ENCODE results near the gene DGKB.

The DGKB gene

DNA sequence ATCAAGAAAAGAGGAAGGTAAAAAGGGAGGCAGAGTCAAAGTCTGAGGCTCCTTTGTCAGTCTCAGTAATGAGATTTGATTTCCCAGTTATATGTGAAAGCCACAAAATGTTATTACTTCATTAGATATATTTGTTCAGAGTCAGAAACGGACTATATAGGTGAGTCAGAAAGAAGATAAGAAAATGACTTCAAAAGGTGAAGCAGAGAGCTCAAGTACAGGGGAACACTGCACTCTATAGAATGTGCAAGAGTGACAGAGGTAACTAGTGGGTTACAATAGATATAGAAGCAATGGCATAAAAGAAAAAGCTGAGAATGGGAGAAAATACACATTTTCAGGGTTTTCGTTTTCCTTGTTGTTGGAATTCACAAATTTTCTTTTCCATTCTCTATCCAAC is 43.3 kb downstream of the DGKB start:
- DNase-seq (ENCODE audit: low spot score), result no peak

DNA sequence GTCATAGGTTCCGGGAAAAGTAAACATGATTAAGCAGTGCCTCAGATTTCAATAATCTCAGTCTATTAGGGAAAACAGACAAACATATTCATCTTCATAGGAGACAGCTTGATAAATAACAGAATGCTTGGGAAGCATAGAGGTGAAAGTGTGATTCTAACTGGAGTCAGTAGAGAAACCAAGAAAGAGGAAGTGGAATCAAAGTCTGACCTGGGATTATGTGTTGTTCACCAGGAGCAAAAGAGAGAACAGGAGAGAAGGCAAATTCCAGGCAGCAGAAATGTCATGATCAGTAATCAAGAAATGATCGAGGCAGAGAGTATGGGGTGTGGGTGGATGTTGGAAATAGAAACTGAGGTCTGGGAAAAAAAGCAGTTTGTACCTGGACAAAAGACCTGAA is 43.7 kb downstream of the DGKB start:
- DNase-seq (ENCODE audit: low spot score), result no peak

DNA sequence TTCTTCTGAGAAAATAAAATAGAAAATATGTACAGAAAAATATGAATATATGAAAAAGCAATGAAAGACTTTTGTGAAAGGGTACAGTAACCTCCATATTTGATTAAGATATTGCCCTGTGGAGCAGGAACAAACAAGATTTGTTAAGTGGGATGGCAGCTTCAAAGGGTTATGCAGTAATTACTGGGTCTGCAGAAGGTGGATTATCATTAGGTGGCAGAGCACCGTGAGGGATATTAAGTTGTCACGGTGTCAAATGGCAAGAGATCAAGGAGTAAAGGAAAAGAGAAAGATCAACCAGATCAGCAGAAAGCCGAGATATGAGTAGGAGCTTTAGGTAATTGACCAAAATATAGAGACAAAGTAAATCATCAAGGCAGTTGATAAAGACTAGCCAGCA is 44.1 kb downstream of the DGKB start:
- no peak for DNase-seq (ENCODE audit: low spot score)

DNA sequence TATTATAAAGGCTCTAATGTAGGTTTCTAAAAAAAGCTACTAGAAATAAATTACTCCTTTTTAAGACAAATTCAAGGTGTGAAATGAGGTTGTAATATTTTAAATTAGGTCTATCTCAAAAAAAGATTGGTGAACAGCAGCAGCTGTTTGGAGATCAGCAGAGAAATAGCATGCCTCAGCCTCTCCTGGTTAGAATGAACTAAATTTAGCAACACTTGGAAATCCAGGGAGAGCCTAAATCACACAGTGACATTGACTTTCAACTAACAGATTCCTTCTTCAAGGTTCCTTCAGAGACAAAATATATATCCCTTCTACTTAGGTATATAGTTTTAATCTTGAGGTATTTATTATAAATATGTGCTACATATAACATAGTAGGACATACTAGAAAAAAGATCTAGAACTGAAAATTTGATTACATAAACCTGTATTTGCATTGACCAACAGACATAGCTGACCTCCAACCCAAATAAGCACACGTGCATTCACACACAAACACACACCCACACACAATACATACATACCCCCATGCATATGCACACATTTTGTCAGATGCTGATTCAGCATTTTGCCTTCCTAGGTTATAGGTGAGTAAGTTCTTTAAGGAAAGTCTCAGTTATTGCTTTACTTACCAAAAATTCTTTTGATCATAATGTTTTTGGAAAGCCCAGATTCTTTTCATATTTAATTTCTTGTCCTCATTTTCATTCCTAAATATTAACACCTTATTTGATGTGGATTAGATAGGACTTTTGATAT is 47.3 kb downstream of the DGKB start:
- DNase-seq (ENCODE audit: low spot score), result no peak

DNA sequence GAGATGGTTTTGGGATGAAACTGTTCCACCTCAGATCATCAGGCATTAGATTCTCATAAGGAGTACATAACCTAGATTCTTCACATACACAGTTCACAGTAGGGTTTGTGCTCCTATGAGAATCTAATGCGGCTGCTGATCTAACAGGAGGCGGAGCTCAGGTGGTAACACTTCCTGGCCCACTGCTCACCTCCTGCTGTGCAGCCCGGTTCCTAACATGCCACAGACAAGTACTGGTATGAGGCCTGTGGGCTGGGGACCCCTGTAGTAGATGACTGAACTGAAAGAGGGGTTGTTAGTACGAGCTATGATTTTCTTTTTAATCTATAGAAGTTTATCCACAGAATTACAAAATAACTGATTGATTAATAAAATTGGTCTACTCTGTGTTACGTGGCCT is 48.1 kb downstream of the DGKB start:
- DNase-seq (ENCODE audit: low spot score), result no peak

DNA sequence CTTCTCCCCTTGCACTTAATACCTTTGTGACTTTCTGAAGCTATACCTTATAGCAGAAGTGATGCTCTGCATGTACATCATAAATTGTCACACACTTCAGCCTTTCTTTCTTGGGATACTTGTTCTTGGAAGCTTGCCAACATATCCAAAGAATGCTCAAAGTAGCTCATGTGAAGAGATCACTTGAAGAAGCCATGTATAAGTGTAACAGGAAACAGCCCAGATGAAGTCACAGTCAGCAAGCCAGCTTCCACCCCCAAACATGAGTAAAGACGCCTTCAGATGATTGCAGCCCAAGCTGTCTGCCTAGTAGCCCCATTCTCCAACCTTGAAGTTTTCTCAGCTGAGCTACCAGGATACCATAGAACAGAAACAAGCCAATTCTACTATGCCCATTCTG is 50.9 kb downstream of the DGKB start:
- peak; percentile 47 for DNase-seq (ENCODE audit: low spot score)

DNA sequence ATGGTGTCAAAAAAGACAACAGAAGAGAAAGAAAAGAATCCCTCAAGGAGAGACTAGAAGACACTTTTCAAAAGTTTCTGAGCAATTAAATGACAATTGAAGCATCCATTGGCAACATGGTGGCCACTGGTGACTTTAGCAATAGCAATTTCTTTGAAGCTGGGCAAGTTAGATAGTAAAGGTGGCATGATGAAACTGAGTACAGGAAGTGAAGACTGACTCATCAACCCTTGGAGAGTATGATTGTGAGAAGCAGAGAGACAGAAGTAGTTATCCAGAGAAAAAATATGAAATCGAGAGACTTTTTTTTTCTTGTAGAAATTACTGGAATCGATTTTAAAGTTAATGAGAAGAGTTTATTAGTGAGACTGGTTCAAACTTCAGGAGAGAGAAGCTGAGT is 52.5 kb downstream of the DGKB start:
- DNase-seq (ENCODE audit: low spot score), result peak; percentile 58

DNA sequence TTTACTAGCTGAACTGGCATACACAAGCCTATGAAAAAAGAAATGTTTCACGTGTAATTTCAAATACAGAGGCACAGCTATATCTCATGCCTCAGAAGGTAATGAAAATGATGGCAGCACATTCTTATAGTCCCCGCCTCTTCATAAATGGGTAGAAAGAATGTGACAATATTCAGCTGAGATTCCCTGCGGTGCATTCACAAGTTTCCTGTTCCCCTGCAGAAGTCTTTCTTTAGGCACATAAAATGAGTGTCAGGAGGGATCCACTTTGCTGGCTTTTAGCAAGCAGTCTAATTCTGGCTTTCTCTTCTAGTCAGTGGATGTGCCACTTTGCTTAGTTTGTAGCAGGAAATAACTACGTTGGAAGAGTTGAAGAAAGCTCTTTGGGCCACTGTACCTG is 56.1 kb downstream of the DGKB start:
- DNase-seq (ENCODE audit: low spot score), result no peak

DNA sequence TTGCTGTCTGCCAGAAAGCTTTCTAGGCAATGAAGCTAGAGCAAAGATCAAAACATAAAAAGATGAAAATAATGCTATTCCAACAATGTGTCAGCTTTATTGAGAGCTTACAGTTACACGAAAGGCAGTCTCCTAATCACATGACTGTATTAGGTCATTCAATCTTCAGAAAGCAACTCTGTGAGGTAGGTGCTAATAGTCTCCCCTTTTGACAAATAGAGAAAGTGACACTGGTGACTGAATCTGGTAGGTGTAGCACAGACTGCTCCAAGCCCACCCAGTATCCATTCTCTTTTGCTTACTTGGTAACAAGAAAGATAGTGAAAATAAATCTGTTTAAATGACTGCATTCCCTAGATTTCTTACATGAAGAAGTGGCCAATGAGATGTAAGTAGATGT is 58.8 kb downstream of the DGKB start:
- DNase-seq (ENCODE audit: low spot score), result no peak

DNA sequence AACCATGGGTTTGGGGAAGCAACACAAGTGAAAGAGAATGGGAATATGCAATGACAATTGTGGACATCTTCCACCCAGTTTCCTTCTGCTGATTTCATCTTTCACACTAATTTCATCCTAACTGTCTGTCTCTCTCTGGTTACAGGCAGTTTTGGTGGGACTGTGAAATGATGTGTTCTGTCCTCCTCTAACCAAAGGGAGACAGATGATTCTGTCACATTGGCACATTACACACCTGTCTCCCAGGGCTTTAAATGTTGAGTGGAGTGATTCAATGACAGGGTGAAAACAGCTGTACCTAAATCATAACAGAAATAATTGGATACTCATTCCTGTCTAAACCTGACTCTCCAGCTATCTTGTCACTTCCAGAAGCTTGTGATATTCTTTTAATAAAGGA is 60.0 kb downstream of the DGKB start:
- no peak for DNase-seq (ENCODE audit: low spot score)

DNA sequence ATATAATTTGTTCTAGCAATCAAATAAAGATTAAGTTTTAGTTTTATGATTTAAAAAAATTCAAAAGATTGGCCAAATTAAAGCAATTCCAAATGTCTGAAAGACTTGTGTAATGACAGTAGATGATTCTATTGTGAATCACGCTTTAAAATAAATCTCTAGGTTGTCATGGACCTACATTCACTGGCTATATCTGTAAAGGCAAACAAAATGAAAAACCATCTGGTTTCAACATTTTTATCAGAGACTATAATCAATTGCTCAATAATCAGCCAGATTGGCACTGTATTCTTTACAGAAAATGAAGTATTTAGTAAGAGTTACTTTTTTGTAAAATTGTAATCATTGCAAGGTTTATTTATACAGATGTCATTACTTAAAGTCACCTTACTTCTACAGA is 60.7 kb downstream of the DGKB start:
- no peak for DNase-seq (ENCODE audit: low spot score)

DNA sequence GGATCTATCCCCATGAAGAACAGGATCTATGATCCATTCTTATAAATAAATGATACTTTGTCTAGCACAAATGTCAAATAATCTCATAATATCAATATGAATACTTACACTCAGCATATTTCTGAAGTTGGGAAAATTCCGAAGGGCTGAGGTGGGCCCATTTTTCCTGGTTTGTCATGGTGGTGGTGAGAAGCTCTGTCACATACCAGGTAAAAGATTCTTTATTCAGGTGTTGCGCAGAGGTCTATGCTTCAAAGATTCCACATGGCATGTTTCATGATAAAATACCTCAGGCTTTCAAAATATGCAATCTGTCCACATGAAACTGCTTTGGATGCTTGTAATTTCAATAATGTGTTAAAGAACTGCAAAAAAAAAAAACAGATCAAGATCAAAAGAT is 61.5 kb downstream of the DGKB start:
- no peak for DNase-seq (ENCODE audit: low spot score)

DNA sequence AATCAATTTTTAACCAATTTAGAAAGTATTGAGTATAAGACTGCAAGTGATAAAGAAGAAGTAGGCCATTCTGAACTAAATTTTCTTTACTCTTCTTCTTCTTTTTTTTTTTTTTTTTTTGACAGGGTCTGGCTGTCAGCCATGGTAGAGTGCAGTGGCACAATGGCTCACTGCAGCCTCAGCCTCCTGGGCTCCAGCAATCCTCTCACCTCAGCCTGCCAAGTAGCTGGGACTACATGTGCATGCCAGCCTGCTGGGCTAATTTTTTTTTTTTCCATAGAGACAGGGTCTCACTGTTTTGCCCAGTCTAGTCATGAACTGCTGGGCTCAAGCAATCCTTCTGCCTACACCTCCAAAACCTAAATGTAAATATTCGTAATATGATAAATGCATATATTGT is 63.2 kb downstream of the DGKB start:
- DNase-seq (ENCODE audit: low spot score), result no peak

DNA sequence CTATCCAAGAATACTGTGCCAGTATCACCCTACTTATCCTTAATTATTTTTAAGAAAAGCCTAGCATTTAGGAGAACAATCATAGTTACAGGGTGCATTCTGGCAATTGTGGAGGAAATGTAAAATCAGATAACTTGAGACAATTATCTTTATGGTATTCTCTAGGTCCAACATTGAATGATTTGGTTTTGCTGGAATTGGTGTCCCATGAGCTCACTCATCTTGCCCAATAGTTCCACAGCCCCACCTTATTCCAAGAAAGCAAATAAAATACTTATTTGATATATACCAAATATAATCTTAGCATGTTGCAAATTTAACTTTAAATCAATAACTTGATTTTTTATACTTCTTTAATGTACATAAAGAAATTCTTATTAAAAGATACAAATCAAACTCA is 65.3 kb downstream of the DGKB start:
- DNase-seq (ENCODE audit: low spot score), result no peak

DNA sequence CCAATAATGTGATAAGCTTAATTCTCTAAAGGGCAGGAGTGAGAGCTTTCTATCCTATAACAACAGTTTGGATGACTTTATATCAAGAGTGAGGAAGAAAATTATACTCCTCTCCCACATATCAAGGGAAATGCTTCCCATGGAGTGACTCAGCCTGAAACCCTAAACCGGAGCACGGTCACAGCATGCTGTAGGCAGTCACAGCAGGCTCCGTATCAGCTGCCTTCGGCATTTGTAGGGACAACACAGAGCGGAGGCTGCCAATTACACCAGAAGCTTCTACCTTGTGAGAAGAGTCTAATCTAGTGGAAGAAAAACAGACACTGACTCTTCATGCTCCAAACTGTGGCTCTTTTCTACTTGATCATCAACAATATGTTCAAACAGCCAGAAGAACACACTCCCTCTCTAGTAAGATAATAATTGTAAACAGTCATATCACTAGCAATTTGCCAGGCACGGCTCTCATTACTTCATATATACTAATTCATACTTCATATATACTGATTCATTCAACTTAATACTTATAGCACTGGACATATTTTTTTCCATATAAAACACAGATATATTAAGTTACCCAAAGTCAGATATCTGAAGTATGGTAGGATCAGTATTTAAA is 65.9 kb downstream of the DGKB start:
- DNase-seq (ENCODE audit: low spot score), result peak; percentile 43

DNA sequence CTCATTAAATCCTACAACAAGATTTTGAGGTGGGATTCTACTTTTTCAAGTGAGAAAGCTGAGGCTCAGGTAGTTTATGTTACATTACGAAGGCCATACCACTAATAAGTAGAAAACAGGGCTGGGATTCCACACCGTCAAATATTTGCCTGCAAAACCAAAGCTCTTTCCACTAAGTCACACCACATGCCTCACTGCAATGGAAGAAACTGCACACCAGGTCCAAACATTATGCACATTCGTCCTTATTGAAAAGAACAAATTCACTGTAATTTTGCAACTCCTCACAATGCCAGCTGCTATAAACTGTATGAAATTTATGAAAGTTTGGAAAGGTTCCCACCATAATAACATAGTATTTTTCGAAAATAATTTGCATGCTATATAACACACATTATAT is 66.5 kb downstream of the DGKB start:
- DNase-seq (ENCODE audit: low spot score), result no peak

DNA sequence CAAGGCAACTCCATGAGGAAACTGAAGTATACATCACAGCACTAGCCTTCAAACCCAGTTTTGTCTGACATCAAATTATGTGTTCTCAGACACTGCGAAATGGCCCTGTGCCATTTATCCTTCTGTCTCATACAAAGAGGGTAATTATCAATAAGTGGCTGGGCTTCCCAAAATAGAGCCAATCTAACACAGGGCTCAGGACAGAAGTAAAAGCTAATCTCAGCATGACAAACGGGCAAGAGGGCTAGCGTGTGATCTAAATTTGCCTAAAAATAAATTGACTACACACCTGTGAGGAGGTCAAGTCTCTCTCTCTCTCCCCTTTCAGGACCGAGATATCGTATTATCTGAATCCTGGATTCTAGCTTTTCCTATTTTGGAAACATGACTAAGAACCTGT is 67.2 kb downstream of the DGKB start:
- DNase-seq (ENCODE audit: low spot score), result no peak

DNA sequence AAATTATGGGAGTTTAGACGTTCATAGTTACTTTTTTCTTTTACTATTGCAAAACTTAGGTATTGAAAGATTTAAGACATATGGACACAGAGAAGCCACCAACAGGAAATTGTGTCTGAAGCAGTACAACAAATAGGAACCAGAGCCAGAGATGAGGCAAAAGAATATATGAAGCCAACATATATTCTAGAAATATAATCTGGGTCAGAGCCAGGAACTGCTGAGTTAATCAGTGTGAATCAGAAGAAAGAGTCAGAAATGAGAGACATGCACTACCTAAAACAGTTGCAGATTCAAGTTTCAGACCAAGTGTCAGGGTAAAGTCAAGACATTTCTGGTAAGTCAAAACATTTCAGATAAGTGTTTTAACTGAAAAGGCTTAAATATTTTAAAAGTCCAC is 67.7 kb downstream of the DGKB start:
- DNase-seq (ENCODE audit: low spot score), result no peak

DNA sequence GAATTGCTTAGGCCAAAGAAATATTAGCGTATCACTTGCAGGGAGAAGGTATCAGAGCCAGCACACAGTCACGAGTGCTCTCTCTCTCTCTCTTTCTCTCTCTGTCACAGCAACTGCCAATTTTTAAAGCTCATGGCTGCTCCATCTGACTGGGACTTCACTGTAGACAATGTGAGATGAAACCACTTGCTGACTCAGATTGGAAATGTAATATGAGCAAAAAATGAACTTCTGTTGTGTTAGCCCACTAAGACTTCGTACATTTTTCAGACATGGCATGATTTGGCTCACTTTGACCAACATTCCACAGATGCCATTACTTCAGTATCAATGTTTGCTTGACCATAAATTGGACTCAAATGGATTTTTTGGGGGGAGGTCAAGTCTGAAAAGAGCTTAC is 68.1 kb downstream of the DGKB start:
- no peak for DNase-seq (ENCODE audit: low spot score)

DNA sequence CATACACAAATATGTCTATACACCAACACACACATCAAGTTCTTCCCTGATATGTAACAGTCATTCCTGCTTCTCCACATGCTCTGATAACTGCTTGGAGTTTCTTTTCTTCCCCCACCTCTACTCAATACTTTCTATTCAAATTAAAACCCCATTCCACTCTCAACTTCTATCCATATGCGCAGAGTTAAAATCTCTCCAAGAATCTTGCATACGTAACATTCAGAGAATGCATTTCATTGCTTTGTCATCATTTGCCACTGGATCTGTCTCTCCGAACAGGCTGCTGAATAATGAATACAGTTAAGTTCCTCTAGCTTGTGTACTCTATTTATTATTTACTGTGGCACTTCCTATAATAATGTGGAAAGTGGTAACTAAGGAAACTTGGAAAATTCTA is 68.8 kb downstream of the DGKB start:
- DNase-seq (ENCODE audit: low spot score), result no peak

DNA sequence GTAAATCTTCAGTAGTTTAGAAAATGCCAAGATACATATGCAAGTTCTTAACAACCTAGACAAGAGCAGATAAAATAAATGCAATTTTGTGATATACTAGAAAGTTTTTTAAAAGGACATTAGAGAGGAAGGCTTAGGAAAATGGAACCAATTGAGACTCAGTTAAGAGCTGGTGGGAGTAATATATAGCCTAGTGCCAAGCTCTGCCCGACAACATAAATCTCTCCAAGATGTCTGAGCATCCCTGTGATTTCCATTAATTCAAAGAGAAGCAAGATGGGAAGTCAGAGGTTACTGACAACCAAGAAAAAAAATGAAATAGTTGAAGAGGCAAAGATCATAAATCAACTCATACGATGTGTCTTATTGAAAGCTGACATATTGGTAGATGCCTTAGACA is 74.5 kb downstream of the DGKB start:
- DNase-seq (ENCODE audit: low spot score), result no peak

DNA sequence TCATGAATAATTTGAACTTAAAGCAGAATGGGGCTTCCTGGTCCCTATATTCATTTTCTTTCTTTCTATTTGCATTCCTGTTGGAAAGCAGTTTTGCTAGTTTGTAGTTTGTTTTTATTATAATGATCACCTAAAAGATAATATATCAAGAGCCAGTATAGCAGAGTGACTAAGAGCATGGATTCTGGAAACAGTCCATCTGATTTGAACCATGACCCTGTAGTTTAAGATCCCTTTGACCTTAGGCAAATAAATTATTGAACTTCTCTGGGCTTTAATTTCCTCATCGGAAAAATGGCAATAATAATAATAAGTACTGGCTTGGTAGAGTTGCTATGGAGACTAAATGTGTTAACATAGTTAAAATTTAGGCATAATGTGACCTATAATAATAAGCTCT is 76.1 kb downstream of the DGKB start:
- no peak for DNase-seq (ENCODE audit: low spot score)

DNA sequence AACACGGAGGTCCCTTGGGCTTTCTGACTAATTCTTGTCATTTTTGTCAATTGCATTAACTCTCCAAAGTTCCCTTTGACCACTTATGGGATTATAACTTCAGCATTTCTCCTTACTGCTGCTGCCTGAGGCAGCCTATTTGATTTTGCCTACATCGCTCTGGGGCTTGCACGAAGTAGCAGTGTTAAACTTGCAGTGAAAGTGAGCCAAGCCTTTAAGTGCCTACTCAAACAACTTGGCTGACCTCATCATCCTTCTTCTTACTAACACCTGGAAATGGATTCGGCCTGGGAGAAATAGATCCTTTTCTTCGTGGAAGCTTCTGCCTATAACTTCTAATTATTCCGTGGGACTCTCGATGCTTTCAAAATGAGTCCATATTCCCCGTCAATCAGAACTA is 76.6 kb downstream of the DGKB start:
- DNase-seq (ENCODE audit: low spot score), result no peak

DNA sequence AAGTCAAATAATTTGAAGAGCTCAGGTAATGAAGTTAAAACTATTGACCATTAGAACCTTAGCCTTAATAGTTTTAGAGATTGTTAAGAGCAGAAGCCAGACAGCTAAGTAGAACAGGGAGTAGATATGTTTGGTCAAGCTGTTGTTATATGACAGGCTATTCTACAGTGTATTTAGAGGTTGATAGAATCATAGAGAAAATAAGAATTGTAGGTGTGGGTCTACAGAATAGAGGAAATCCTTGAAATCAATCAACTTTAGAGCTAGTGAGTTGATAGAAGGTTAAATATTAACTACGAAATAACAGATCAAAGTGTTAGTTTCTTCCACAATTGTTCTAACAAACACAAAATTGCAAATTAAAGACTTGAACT is 80.1 kb downstream of the DGKB start:
- no peak for DNase-seq (ENCODE audit: low spot score)
